ENCODE measurements around the gene ITGA6. TPM values are rescaled to one million over a fixed set of nuclear protein-coding genes. Genes with fewer than 3 reads are reported as not detected.

Gene ITGA6
- total RNA-seq, 2 experiments from 2014 or later: 8.2 to 8.6 TPM

Other genes starting within 250 kb of the ITGA6 start
- 10 to 100 TPM; 24.7 to 31.6 TPM for gene PDK1, start 128.5 kb downstream of the ITGA6 start, total RNA-seq

Data from activated CD4-positive, alpha-beta memory T cell treated with anti-CD3 and anti-CD28 coated beads for 36 hours (primary cell).